ENCODE measurements around the gene MAGEB17. TPM values are rescaled to one million over a fixed set of nuclear protein-coding genes. Genes with fewer than 3 reads are reported as not detected.

Gene MAGEB17
- total RNA-seq, 1 experiment from 2014 or later: not detected

- H3K79me2 ChIP-seq (ENCODE audit: low read depth): no peaks in the 10 kb centered on the region
- BruUV-seq (replicated peaks): no TSS peak
Observed at GRCh38 chrX:16202943-16203342, 35.7 kb downstream of the MAGEB17 start.

GRCh38 chrX:16204538-16204937, 37.3 kb downstream of the MAGEB17 start:
- no peaks in the 10 kb centered on the region for H3K36me3 ChIP-seq (ENCODE audit: low read depth)
- H4K20me1 ChIP-seq (ENCODE audit: insufficient read depth): no peaks in the 10 kb centered on the region
- H2AFZ ChIP-seq: no peak overlapping the region
- no TSS peak for BruUV-seq (replicated peaks)
- POLR2A ChIA-PET (ENCODE audit: unreplicated experiment): no interaction called here
- H3K4me1 ChIP-seq (replicated peaks; ENCODE audit: insufficient read depth): no peaks in the 10 kb centered on the region
- no peaks in the 10 kb centered on the region for H3K9me2 ChIP-seq (ENCODE audit: insufficient read depth)
- CTCF ChIA-PET: no interaction called here
- no peaks in the 10 kb centered on the region for H3F3A ChIP-seq (ENCODE audit: insufficient read depth, low read depth)
- no peaks in the 10 kb centered on the region for H3K27me3 ChIP-seq (ENCODE audit: insufficient read depth, low read depth)
- no peak for TF ChIP-seq CTCF (conservative IDR thresholded peaks at IDR 0.05)
- DNase-seq: no peak
- H3K9me3 ChIP-seq (ENCODE audit: insufficient read depth, low read depth): no peaks in the 10 kb centered on the region
- no peak overlapping the region for H3K27ac ChIP-seq
- intact Hi-C loops (cut with micrococcal nuclease; ENCODE audit: unreplicated experiment): no loop called here
- no peak overlapping the region for H3K4me3 ChIP-seq
- H3K79me2 ChIP-seq (ENCODE audit: low read depth): no peaks in the 10 kb centered on the region
- no peak overlapping the region for H3K4me2 ChIP-seq

More at GRCh38 chrX:16202943-16203342, 35.7 kb downstream of the MAGEB17 start:
- H3K27me3 ChIP-seq (ENCODE audit: insufficient read depth, low read depth): no peaks in the 10 kb centered on the region
- no peak overlapping the region for H3K4me3 ChIP-seq
- no peaks in the 10 kb centered on the region for H3F3A ChIP-seq (ENCODE audit: insufficient read depth, low read depth)
- H2AFZ ChIP-seq: no peak overlapping the region
- no peak for DNase-seq
- no peaks in the 10 kb centered on the region for H4K20me1 ChIP-seq (ENCODE audit: insufficient read depth)
- no peaks in the 10 kb centered on the region for H3K9me3 ChIP-seq (ENCODE audit: insufficient read depth, low read depth)
- intact Hi-C loops (cut with micrococcal nuclease; ENCODE audit: unreplicated experiment): no loop called here
- H3K4me2 ChIP-seq: no peak overlapping the region
- no peaks in the 10 kb centered on the region for H3K9me2 ChIP-seq (ENCODE audit: insufficient read depth)
- no peaks in the 10 kb centered on the region for H3K36me3 ChIP-seq (ENCODE audit: low read depth)
- ChIA-PET POLR2A (ENCODE audit: unreplicated experiment) (no interaction called here), CTCF (no interaction called here)
- H3K27ac ChIP-seq: no peak overlapping the region
- no peaks in the 10 kb centered on the region for H3K4me1 ChIP-seq (replicated peaks; ENCODE audit: insufficient read depth)
- TF ChIP-seq EZH2 (IDR thresholded peaks at IDR 0.05; ENCODE audit: low read depth) (no peak), CTCF (conservative IDR thresholded peaks at IDR 0.05) (no peak)

GRCh38 chrX:16205840-16206239, 38.6 kb downstream of the MAGEB17 start:
- BruUV-seq (replicated peaks): no TSS peak

More at GRCh38 chrX:16205840-16206239, 38.6 kb downstream of the MAGEB17 start:
- Histone ChIP-seq H3K4me2 (no peak overlapping the region), H3K79me2 (ENCODE audit: low read depth) (no peaks in the 10 kb centered on the region), H3K36me3 (ENCODE audit: low read depth) (no peaks in the 10 kb centered on the region), H3K27me3 (ENCODE audit: insufficient read depth, low read depth) (no peaks in the 10 kb centered on the region), H3K9me2 (ENCODE audit: insufficient read depth) (no peaks in the 10 kb centered on the region), H4K20me1 (ENCODE audit: insufficient read depth) (no peaks in the 10 kb centered on the region), H3K4me3 (no peak overlapping the region), H2AFZ (no peak overlapping the region), H3K4me1 (replicated peaks; ENCODE audit: insufficient read depth) (no peaks in the 10 kb centered on the region), H3K27ac (no peak overlapping the region), H3K9me3 (ENCODE audit: insufficient read depth, low read depth) (no peaks in the 10 kb centered on the region), H3F3A (ENCODE audit: insufficient read depth, low read depth) (no peaks in the 10 kb centered on the region)
- CTCF ChIA-PET: no interaction called here
- TF ChIP-seq EZH2 (IDR thresholded peaks at IDR 0.05; ENCODE audit: low read depth) (no peak), CTCF (conservative IDR thresholded peaks at IDR 0.05) (no peak)
- DNase-seq: no peak
- intact Hi-C loops (cut with micrococcal nuclease; ENCODE audit: unreplicated experiment): no loop called here
- POLR2A ChIA-PET (ENCODE audit: unreplicated experiment): no interaction called here
